SU-DHL-6 (cell line): ENCODE data around the gene TNFRSF11A.

Source experiments
- H2AFZ ChIP-seq: fragments of 200-600 bp; sonication (generic); 2 replicates; pipeline ENCODE4 v1.6.1; 2014; ENCODE audit warnings: low read depth, mild to moderate bottlenecking, moderate library complexity, mixed read lengths, antibody characterized with exemption, low read length; ENCODE audit not compliant: severe bottlenecking
- H3F3A ChIP-seq: fragments of 200-600 bp; shearing (Covaris generic); 2 replicates; pipeline ENCODE4 v1.6.0; 2016; ENCODE audit warnings: antibody characterized with exemption, mild to moderate bottlenecking; ENCODE audit not compliant: insufficient read depth
- H3K27ac ChIP-seq: fragments of 200-600 bp; sonication (generic); 2 replicates; pipeline ENCODE4 v1.5.1; 2016; ENCODE audit warnings: low read depth, mild to moderate bottlenecking, low read length, moderate library complexity, mixed read lengths
- H3K27me3 ChIP-seq: fragments of 200-600 bp; sonication (generic), shearing (Covaris generic); 2 replicates; pipeline ENCODE4 v1.6.0; 2014; ENCODE audit warnings: mild to moderate bottlenecking, low read length
- H3K36me3 ChIP-seq: fragments of 200-600 bp; sonication (generic); 2 replicates; pipeline ENCODE4 v1.6.1; 2014; ENCODE audit warnings: mild to moderate bottlenecking, low read length, mixed read lengths
- H3K4me2 ChIP-seq: fragments of 300-600, 200-600 bp; shearing (Covaris generic), sonication (generic); 2 replicates; pipeline ENCODE4 v1.6.0; 2014; ENCODE audit warnings: low read length, low read depth, mild to moderate bottlenecking; ENCODE audit not compliant: poor library complexity, severe bottlenecking
- H3K4me3 ChIP-seq: fragments of 200-600 bp; sonication (generic); 2 replicates; pipeline ENCODE4 v1.5.1; 2014; ENCODE audit warnings: antibody characterized with exemption, low read length, mild to moderate bottlenecking, mixed read lengths; ENCODE audit not compliant: insufficient read depth, poor library complexity, severe bottlenecking
- H3K79me2 ChIP-seq: fragments of 200-600 bp; sonication (generic); 2 replicates; pipeline ENCODE4 v1.6.1; 2014; ENCODE audit warnings: mild to moderate bottlenecking, low read length, moderate library complexity; ENCODE audit not compliant: insufficient read depth
- H3K9ac ChIP-seq: fragments of 200-600 bp; sonication (generic); 2 replicates; pipeline ENCODE4 v1.7.0; 2014; ENCODE audit warnings: mild to moderate bottlenecking, low read length
- H3K9me2 ChIP-seq: fragments of 200-600 bp; sonication (generic); replicated peaks from 2 replicates; pipeline ENCODE4 v1.6.1; 2014; ENCODE audit warnings: low read length; ENCODE audit not compliant: insufficient read depth
- H3K9me3 ChIP-seq: fragments of 200-600 bp; sonication (generic); 2 replicates; pipeline ENCODE4 v1.6.1; 2014; ENCODE audit warnings: low read length, mixed read lengths; ENCODE audit not compliant: insufficient read depth
- H4K20me1 ChIP-seq: fragments of 200-600 bp; sonication (generic); 2 replicates; pipeline ENCODE4 v1.6.1; 2014; ENCODE audit warnings: low read depth, mild to moderate bottlenecking, antibody characterized with exemption, low read length, moderate library complexity, mixed read lengths
- EZH2phosphoT487 ChIP-seq: fragments of 200-600 bp; sonication (generic), shearing (Covaris generic); conservative IDR thresholded peaks from 2 replicates; pipeline ENCODE4 v1.6.1; 2018; ENCODE audit warnings: mild to moderate bottlenecking, antibody characterized with exemption, low read length, moderate library complexity, mixed read lengths
- TF ChIP-seq, protein P1 (sequence below): fragments of 200-600 bp; sonication (generic); IDR thresholded peaks from one replicate; pipeline ENCODE4 v1.5.1; 2017; ENCODE audit warnings: antibody characterized with exemption, mild to moderate bottlenecking, low read length, moderate library complexity; ENCODE audit not compliant: insufficient read depth, poor library complexity, severe bottlenecking

The TNFRSF11A gene

DNA sequence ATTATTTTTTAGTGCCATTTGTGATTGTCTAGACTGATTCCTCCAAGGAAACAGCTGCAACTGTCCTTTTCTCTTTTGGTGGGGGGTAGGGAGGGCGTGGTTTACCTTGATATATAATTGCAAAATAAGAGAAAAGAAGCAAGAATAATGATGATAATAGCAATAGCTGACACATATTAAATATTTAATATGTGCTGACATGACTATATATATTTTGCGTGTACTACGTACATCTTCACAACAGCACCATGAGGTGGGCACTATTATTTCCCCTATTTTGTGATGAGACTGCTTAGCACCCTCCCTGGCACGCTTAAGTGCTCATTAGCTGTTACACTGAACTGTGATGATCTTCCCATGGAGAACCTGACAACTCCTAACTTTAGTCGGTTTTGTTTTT, 39.4 kb downstream of the TNFRSF11A start:
- H3K27me3 ChIP-seq = no peaks in the 10 kb centered on the region
- no peaks in the 10 kb centered on the region for H4K20me1 ChIP-seq
- H2AFZ ChIP-seq = no peak overlapping the region

DNA sequence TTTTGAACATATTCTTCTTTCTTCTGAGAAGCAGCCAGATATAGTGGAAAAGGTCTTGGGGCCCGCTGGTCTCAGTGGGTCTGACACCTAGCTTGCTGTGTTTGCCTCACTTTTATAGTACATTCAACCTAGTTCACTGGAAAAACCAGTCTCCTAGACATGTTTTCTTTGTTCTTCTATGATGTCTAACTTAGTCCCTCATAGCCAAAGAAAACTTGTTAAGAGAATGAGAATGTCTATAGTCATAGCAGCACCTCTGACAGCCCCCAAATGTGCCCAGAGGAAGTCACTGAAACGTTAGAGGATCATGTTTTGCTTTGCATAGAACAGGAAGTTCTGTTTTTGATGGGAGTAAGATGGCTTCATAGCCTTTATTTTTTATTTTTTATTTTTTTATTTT, 40.3 kb downstream of the TNFRSF11A start:
- H4K20me1 ChIP-seq = no peaks in the 10 kb centered on the region
- H2AFZ ChIP-seq = no peak overlapping the region
- TF ChIP-seq EZH2phosphoT487 = no peak
- TF ChIP-seq, protein P1, sequence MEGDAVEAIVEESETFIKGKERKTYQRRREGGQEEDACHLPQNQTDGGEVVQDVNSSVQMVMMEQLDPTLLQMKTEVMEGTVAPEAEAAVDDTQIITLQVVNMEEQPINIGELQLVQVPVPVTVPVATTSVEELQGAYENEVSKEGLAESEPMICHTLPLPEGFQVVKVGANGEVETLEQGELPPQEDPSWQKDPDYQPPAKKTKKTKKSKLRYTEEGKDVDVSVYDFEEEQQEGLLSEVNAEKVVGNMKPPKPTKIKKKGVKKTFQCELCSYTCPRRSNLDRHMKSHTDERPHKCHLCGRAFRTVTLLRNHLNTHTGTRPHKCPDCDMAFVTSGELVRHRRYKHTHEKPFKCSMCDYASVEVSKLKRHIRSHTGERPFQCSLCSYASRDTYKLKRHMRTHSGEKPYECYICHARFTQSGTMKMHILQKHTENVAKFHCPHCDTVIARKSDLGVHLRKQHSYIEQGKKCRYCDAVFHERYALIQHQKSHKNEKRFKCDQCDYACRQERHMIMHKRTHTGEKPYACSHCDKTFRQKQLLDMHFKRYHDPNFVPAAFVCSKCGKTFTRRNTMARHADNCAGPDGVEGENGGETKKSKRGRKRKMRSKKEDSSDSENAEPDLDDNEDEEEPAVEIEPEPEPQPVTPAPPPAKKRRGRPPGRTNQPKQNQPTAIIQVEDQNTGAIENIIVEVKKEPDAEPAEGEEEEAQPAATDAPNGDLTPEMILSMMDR = no peak
- no peak overlapping the region for H3K4me2 ChIP-seq
- H3K27me3 ChIP-seq = no peaks in the 10 kb centered on the region
- no peaks in the 10 kb centered on the region for H3K79me2 ChIP-seq
- no peaks in the 10 kb centered on the region for H3K36me3 ChIP-seq
- H3K9me3 ChIP-seq = no peaks in the 10 kb centered on the region
- H3K4me3 ChIP-seq = no peak overlapping the region
- H3K9ac ChIP-seq = no peak overlapping the region
- no peaks in the 10 kb centered on the region for H3F3A ChIP-seq
- H3K27ac ChIP-seq = no peak overlapping the region
- H3K9me2 ChIP-seq = no peaks in the 10 kb centered on the region

More for the DNA sequence above, 39.4 kb downstream of the TNFRSF11A start:
- H3F3A ChIP-seq = no peaks in the 10 kb centered on the region
- H3K4me3 ChIP-seq = no peak overlapping the region
- H3K36me3 ChIP-seq = no peaks in the 10 kb centered on the region
- no peaks in the 10 kb centered on the region for H3K9me3 ChIP-seq
- no peak overlapping the region for H3K27ac ChIP-seq
- no peaks in the 10 kb centered on the region for H3K79me2 ChIP-seq
- H3K9ac ChIP-seq = no peak overlapping the region
- no peaks in the 10 kb centered on the region for H3K9me2 ChIP-seq
- TF ChIP-seq, protein P1 = no peak
- TF ChIP-seq EZH2phosphoT487 = no peak
- H3K4me2 ChIP-seq = no peak overlapping the region

DNA sequence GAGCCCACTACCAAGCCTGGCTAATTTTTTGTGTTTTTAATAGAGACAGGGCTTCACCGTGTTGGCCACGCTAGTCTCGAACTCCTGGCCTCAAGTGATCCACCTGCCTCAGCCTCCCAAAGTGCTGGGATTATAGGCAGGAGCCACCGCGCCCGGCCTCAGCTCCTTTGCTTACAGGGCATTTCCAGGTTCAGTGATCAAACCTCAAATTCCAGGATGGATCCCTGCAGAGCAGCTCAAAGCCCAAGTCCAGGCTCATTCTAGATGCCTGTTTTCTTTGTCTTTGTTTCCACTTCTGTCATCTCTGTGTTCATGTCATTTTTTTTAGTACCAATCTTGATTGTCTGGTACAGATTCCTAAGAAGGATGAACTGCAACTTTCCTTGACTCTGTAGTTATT, 41.9 kb downstream of the TNFRSF11A start:
- Histone ChIP-seq H3K79me2 (no peaks in the 10 kb centered on the region), H3K36me3 (no peaks in the 10 kb centered on the region), H3K4me3 (no peak overlapping the region), H3K27ac (no peak overlapping the region), H4K20me1 (no peaks in the 10 kb centered on the region), H3K27me3 (no peaks in the 10 kb centered on the region), H3K9ac (no peak overlapping the region), H2AFZ (no peak overlapping the region), H3F3A (no peaks in the 10 kb centered on the region), H3K9me2 (no peaks in the 10 kb centered on the region), H3K4me2 (no peak overlapping the region), H3K9me3 (no peaks in the 10 kb centered on the region)
- TF ChIP-seq, protein P1 = no peak

DNA sequence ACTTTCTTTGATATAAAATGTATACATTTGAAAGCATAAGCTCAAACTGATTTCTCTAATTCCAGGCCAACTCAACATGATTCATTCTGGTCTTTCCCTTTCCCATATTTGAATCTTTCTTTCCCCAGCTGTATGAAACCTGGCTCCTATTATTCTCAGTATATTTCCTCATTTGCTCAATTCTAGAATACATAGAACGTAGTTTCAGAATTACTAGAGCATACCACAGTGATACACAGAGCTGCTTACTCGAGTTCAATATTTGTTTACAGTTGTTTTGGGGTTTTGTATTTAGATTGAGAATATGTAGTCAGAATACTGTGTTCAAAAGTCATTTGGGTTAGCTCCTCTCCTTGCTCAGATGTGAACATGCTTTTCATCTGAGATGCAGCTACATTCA, 43.0 kb downstream of the TNFRSF11A start:
- Histone ChIP-seq H3K9me2 (no peaks in the 10 kb centered on the region), H3K27ac (no peak overlapping the region), H3K79me2 (no peaks in the 10 kb centered on the region), H3K9me3 (no peaks in the 10 kb centered on the region), H4K20me1 (no peaks in the 10 kb centered on the region), H3F3A (no peaks in the 10 kb centered on the region), H3K4me2 (no peak overlapping the region), H3K27me3 (no peaks in the 10 kb centered on the region), H3K36me3 (no peaks in the 10 kb centered on the region), H3K9ac (no peak overlapping the region), H3K4me3 (no peak overlapping the region), H2AFZ (no peak overlapping the region)
- no peak for TF ChIP-seq EZH2phosphoT487
- TF ChIP-seq, protein P1 = no peak
